Esophagus (tissue), 2 donors: Measurements from ENCODE around the gene FZD10. TPM values are rescaled to one million over a fixed set of nuclear protein-coding genes. Genes with fewer than 3 reads are reported as not detected.

Source experiments
- H3K27ac ChIP-seq, 2 donors: one replicate each; pipeline ENCODE4 v1.5.1; 2013; ENCODE audit warnings: low read depth in 2 of 2, mild to moderate bottlenecking in 2 of 2, inconsistent platforms in 1 of 2, low read length in 1 of 2, moderate library complexity in 1 of 2
- H3K27me3 ChIP-seq, 2 donors: one replicate each; pipeline ENCODE4 v1.6.1; 2013; ENCODE audit warnings: low read length in 2 of 2, control low read depth in 1 of 2, mild to moderate bottlenecking in 1 of 2; ENCODE audit not compliant: insufficient read depth in 2 of 2, control insufficient read depth in 1 of 2
- H3K36me3 ChIP-seq, 2 donors: one replicate each; pipeline ENCODE4 v1.6.1; 2013; ENCODE audit warnings: low read length in 1 of 2; ENCODE audit not compliant: control insufficient read depth in 2 of 2, insufficient read depth in 2 of 2
- H3K4me1 ChIP-seq, 2 donors: one replicate each; pipeline ENCODE4 v1.6.1; 2013; ENCODE audit warnings: low read length in 1 of 2; ENCODE audit not compliant: control insufficient read depth in 2 of 2, insufficient read depth in 2 of 2
- H3K4me3 ChIP-seq, 2 donors: one replicate each; pipeline ENCODE4 v1.5.1; 2013; ENCODE audit warnings: low read length in 2 of 2, mild to moderate bottlenecking in 2 of 2, low read depth in 1 of 2, moderate library complexity in 1 of 2
- H3K9me3 ChIP-seq, 2 donors: one replicate each; pipeline ENCODE4 v1.6.1; 2013; ENCODE audit warnings: mild to moderate bottlenecking in 2 of 2, low read depth in 1 of 2, low read length in 1 of 2, moderate library complexity in 1 of 2; ENCODE audit not compliant: control insufficient read depth in 2 of 2, insufficient read depth in 1 of 2
- WGBS, 2 donors: extraction: QIAGEN DNeasy Blood & Tissue Kit; methylation state at CpG; one replicate each; pipeline ENCODE4 v1.1.7; 2013; 5-methylcytosine and 5-hydroxymethylcytosine counted together
- polyA plus RNA-seq, 2 donors: library from polyadenylated mRNA; stranded (reverse); fragments of 200-250 nt; gene quantifications; one replicate each; pipeline ENCODE4 v1.2.3, GENCODE V29; 2013
- donor health status: healthy with polysubstance abuse.
- donor health status: Bipolar disorder and iron deficiency.

Gene FZD10
- polyA plus RNA-seq, 2 donors, result 7.2 to 18.7 TPM

DNA sequence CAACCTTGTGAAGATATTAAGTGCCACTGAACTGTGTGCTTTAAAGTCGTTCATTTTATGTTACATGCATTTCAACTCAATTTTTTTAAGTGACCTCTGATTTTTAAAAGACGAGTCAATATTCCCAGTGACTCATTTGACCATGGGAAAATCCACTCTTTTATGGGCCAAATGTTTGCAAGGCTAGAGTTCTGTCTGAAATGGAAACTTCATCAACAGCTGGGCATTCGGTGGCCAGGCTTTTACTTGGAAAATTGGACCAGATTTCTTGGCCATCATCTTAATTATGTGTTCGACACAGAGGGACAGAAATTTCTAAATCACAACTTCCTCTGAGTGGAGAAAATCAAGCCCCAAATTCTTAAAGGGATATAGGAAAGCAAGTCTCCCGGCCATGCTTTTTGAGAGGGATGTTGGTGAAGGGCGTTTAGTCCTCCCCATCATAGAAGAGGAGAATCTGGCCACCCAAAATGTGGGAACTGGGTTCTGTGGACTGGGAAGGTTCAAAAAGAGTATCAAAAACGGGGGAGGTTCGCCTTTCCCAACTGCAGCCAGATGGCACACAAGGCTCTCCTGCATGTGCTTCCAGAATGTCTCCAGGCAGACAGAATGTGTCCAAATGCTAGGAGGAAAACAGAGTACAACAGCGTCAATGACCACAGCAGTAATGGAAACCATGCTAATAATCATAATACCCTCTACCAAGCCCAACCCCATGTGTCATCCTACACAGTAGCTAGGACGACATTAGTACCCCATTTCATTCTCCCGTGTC is 40.9 kb upstream of the FZD10 start:
- 55 to 56% methylated on average over 11 of the region's 11 CpGs for WGBS, 2 donors
- Histone ChIP-seq H3K4me3 (no peak overlapping the region), H3K36me3 (no peaks in the 10 kb centered on the region), H3K4me1 (peaks cover 3 to 25% of the 10 kb centered on the region in 2 donors), H3K9me3 (peaks cover 0 to 4% of the 10 kb centered on the region in 2 donors), H3K27ac (peak overlapping the region in 1 of 2 donors; percentile 35), H3K27me3 (no peaks in the 10 kb centered on the region)

DNA sequence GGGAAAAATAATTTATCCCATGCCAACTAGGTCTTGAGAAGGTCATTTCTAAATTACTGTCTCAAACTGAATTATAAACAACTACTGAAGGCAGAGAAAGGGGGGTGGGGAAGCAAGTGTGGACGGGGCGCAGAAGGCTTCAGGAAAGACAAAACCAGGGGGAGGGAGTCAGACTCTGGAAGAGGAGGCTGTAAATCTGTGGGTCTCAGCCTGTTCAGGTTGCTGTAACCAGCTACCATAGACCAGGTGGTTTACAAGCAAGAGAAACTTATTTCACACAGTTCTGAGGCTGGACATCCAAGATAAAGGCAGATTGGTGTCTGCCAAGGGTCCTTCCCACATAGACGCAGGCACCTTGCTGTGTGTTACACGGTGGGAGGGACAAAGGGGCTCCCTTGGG is 39.9 kb upstream of the FZD10 start:
- Histone ChIP-seq H3K36me3 (no peaks in the 10 kb centered on the region), H3K27me3 (no peaks in the 10 kb centered on the region), H3K4me3 (no peak overlapping the region), H3K27ac (no peak overlapping the region), H3K4me1 (peaks cover 0 to 26% of the 10 kb centered on the region in 2 donors), H3K9me3 (peaks cover 0 to 4% of the 10 kb centered on the region in 2 donors)
- WGBS, 2 donors, result 56 to 69% methylated on average over 4 of the region's 4 CpGs

DNA sequence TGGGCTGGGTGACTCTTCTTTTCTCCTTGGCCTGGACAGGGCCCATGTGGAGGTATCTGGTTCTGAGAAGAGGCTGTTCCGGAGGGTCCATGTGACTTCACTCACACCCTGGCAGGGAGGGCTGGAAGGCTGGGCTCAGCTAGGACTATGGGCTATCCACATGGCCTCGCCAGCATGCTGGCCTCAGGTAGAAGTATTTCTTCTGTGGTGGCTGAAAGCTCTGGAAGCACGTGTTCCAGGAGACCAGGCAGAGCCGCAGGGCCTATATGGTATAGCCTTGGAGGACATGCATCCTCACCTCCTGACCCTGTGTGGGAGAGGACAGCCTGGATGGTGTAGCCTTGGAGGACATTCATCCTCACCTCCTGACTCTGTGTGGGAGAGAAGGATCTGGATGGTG is 38.2 kb upstream of the FZD10 start:
- peak overlapping the region; percentile 40 to 84 for H3K27ac ChIP-seq
- H3K4me1 ChIP-seq, result peaks cover 0 to 37% of the 10 kb centered on the region in 2 donors
- H3K36me3 ChIP-seq, result no peaks in the 10 kb centered on the region
- 93 to 94% methylated on average over 4 of the region's 4 CpGs for WGBS, 2 donors
- no peak overlapping the region for H3K4me3 ChIP-seq
- no peaks in the 10 kb centered on the region for H3K27me3 ChIP-seq
- peaks cover 0 to 4% of the 10 kb centered on the region in 2 donors for H3K9me3 ChIP-seq

DNA sequence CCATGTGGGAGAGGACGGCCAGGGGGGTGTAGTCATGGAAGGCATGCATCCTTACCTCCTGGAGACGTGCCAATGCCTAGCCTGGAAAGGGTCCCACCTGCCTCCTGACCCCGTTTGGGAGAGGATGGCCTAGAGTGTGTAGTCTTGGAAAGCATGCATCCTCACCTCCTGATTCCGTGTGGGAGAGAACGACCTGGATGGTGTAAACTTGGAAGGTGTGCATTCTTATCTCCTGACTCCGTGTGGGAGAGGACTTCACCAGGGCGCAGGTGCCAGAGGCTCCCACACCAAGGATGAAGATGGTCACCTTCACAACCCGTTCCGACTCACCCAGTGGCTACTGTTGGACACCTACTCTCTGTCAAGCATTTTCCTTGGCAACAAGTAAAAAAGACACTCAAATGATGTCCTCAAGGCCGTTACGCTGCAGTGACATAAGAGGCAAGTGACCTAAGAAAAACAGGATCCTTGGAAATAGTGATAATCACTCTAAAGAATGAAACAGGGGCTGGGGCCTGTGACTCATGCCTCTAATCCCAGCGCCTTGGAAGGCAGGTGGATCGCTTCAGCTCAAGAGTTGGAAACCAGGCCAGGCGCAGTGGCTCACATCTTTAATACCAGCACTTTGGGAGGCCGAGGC is 37.5 kb upstream of the FZD10 start:
- Histone ChIP-seq H3K36me3 (no peaks in the 10 kb centered on the region), H3K9me3 (peaks cover 0 to 4% of the 10 kb centered on the region in 2 donors), H3K27me3 (no peaks in the 10 kb centered on the region), H3K4me3 (no peak overlapping the region), H3K4me1 (peaks cover 0 to 35% of the 10 kb centered on the region in 2 donors), H3K27ac (peak overlapping the region; percentile 40 to 84)
- 57 to 68% methylated on average over 15 of the region's 15 CpGs for WGBS, 2 donors

DNA sequence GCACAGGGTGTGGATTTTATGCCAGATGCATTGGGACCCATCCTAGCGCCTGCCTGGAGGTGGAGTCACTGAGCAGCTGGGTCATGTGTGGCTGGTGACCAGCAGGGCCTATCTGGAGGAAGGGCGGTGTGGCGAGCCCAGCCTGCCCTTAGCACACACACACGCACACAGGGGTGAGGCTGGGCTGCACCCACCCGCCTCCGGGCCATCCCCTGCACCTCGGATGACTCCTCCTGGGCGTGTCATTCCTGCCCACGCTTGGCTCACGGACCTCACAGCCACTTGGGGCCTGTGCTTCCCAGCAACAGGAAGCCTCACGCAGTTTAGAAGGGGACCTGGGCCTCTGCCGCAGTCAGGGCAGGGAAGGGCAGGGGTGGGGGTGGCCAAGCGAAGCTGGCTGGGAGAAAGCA is 36.2 kb upstream of the FZD10 start:
- WGBS, 2 donors, result 35 to 44% methylated on average over 13 of the region's 13 CpGs
- Histone ChIP-seq H3K27me3 (no peaks in the 10 kb centered on the region), H3K9me3 (no peaks in the 10 kb centered on the region), H3K27ac (peak overlapping the region; percentile 90 to 96), H3K4me3 (no peak overlapping the region), H3K4me1 (peaks cover 0 to 32% of the 10 kb centered on the region in 2 donors), H3K36me3 (no peaks in the 10 kb centered on the region)

DNA sequence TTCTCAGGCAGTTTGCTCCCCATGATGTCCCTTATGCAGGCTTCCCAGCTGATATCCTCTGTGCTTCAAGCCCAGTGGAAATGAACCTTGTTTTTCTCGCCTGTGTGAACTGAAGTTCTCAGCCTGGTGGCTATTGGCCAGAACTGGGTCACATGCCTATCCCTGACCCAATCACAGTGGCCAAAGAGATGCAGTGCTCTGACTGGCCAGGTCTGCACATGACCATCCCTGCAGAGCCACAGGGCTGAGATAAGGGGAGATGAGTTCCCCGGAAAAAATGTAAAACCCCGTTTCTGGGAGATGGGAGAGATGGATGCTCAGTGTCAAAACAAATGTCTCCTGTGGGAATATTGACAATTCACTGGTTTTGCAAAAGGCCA is 34.7 kb upstream of the FZD10 start:
- peaks cover 0 to 2% of the 10 kb centered on the region in 2 donors for H3K9me3 ChIP-seq
- H3K36me3 ChIP-seq, result no peaks in the 10 kb centered on the region
- H3K27ac ChIP-seq, result peak overlapping the region; percentile 94 to 98
- peaks cover 2 to 36% of the 10 kb centered on the region in 2 donors for H3K4me1 ChIP-seq
- WGBS, 2 donors, result 48 to 54% methylated on average over 3 of the region's 3 CpGs
- no peaks in the 10 kb centered on the region for H3K27me3 ChIP-seq
- H3K4me3 ChIP-seq, result no peak overlapping the region

DNA sequence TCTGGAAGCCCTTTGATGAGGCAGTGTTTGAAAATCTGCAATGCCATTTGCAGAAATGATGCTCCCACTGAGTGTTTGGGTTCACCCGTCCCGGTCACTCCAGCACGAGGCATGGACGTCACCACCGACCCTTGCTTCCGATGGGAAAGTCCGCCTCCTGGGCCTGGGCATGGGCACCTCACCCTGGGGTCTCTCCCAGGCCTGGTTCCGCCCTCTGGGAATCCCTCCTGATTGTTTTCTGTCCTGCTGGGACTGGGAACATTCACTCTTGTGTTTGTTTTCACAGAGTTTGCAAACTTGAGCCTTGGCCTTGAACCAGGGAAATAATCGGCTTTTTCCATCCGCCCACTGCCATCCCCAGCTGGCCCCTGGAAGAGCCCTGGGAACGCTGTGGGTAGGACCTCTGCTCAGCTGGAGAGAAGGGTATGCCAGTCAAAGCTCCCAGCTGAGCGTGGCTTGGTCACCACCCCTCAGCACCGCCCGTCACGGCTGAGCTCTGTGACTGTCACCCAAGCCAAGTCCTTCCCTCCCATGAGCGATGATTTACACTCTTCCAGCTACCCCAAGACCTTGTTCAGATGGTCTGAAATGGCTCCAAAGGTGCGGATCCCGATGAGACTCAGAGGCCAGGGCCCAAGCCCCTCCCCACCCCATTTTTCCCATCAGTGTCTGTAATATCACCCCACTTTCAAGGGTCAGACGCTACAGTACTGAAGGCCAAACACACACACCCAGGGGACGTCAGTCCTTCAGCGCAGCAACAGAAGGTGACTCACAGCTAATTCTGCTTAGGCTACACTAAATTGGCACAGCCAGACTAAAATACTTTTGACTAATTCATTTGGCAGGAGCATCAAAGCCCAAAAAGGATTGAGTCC is 34.1 kb upstream of the FZD10 start:
- WGBS, 2 donors, result 30 to 42% methylated on average over 21 of the region's 21 CpGs
- no peaks in the 10 kb centered on the region for H3K27me3 ChIP-seq
- peaks cover 0 to 2% of the 10 kb centered on the region in 2 donors for H3K9me3 ChIP-seq
- peaks cover 4 to 39% of the 10 kb centered on the region in 2 donors for H3K4me1 ChIP-seq
- no peak overlapping the region for H3K4me3 ChIP-seq
- H3K27ac ChIP-seq, result peak overlapping the region; percentile 94 to 98
- no peaks in the 10 kb centered on the region for H3K36me3 ChIP-seq

DNA sequence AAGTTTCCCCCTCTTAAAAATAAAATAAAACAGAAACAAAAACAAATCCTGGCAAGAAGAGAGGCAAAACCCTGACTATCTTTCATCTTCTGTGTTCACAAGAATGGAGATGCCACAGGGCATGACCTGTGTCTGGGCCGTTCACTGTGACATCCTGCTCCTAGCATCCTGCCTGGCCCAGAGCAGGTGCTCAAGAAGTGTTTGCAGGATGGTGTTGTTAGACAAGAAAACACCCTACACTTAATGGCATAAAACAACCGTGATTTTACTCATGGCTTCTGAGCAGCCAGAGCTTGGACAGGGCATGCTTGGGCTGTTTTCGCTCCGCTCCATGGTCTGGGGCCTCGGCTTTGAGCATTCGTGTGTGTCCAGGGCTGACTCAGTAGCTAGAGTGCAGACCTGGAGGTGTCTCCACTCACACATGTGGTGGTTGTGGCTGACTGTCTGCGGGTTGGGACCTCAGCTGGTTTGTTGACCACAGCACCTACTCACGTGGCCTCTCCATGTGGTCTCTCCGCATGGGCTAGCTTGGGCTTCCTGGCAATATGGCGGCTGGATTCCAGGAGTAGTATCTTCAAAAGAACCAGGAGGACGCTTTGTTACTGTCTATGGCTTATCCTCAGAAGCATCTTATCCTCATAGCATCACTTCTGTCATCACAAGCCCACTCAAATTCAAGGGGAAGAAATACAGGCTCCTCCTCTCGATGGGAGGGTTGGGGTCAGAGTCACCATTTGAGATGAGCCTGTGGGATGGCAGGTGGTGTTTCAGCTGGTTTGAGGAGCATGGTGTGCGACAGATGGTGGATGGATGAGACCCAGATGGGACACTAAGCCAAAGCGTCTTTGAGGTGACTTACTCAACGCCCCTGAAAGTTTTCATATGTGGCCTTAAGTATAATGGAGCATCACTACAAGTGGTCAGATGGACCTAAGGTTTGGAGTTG is 33.2 kb upstream of the FZD10 start:
- Histone ChIP-seq H3K27me3 (no peaks in the 10 kb centered on the region), H3K36me3 (no peaks in the 10 kb centered on the region), H3K4me3 (no peak overlapping the region), H3K4me1 (peaks cover 8 to 45% of the 10 kb centered on the region in 2 donors), H3K27ac (peak overlapping the region; percentile 94), H3K9me3 (peaks cover 0 to 2% of the 10 kb centered on the region in 2 donors)
- 65 to 76% methylated on average over 15 of the region's 15 CpGs for WGBS, 2 donors
